K562 (cell line): ENCODE data around the gene RNPEP. TPM values are rescaled to one million over a fixed set of nuclear protein-coding genes. Genes with fewer than 3 reads are reported as not detected.
A peak's percentile ranks its signal among the peaks of the same experiment; 100 is the strongest.

Source experiments
- BMI1 ChIP-seq: fragments of 150-350 bp; IDR thresholded peaks from 2 replicates; pipeline ENCODE4 v1.6.1; 2014; ENCODE audit warnings: low read length
- HDGF ChIP-seq: fragments of 450-650 bp; IDR thresholded peaks from 2 replicates; pipeline ENCODE4 v1.6.1; 2016
- RUNX1 ChIP-seq: sonication (generic); IDR thresholded peaks from 2 replicates; pipeline ENCODE4 v1.6.1; 2016; ENCODE audit warnings: antibody characterized with exemption, low read depth
- THAP12 ChIP-seq: fragments of 250-450 bp; sonication (Bioruptor Pico); IDR thresholded peaks from 2 replicates; pipeline ENCODE4 v1.9.0; 2021; ENCODE audit warnings: mild to moderate bottlenecking, inconsistent platforms
- ZBTB33 ChIP-seq: sonication (generic); formaldehyde crosslinking; IDR thresholded peaks from 2 replicates; pipeline ENCODE4 v1.8.1; 2023; ENCODE audit warnings: mild to moderate bottlenecking, missing genetic modification reagents
- ZNF165 ChIP-seq: fragments of 250-450 bp; sonication (Bioruptor Pico); IDR thresholded peaks from 2 replicates; pipeline ENCODE4 v1.4.0; 2020; ENCODE audit warnings: borderline replicate concordance
- ZNF217 ChIP-seq: sonication (generic); formaldehyde crosslinking; IDR thresholded peaks from 2 replicates; pipeline ENCODE4 v1.8.0; 2022; ENCODE audit warnings: mild to moderate bottlenecking, missing genetic modification reagents
- ZNF274 ChIP-seq: IDR thresholded peaks from 2 replicates; pipeline ENCODE4 v1.6.1; 2011; ENCODE audit warnings: low read depth, mild to moderate bottlenecking, low read length, moderate library complexity, borderline replicate concordance
- polyA plus RNA-seq, 8 experiments: library from polyadenylated mRNA; depleted of rRNA in 4 of 8; stranded (reverse) in 5 of 8; unstranded in 3 of 8; fragments of >200 nt; fragmentation: Nextera tagmentation in 2 of 8; fragmentation: Illumina TruSeq in 1 of 8; extraction: Ambion mirVana in 2 of 8; extraction: Trizol in 1 of 8; gene quantifications; 2 replicates each; pipeline versions ENCODE4 v1.2.1 to v1.2.3, GENCODE V29; 2011 to 2014; ENCODE audit warnings: inconsistent platforms in 1 of 8, missing spikeins in 1 of 8
- total RNA-seq, 7 experiments: library from RNA; depleted of rRNA in 6 of 7; stranded (reverse); fragments of >200 nt in 6 of 7; fragmentation: Illumina TruSeq in 2 of 7; extraction: Trizol in 2 of 7; gene quantifications; 2 replicates each; pipeline versions ENCODE4 v1.2.1 to v1.2.3, GENCODE V29; 2011 to 2021; ENCODE audit warnings: low replicate concordance in 1 of 7
- TF ChIP-seq, protein P1 (sequence below), 2 experiments: fragments of 450-650 bp; formaldehyde crosslinking in 1 of 2; IDR thresholded peaks; 2 replicates each; pipeline versions ENCODE4 v1.4.0 to v1.6.1; 2014 to 2020; ENCODE audit warnings: mild to moderate bottlenecking in 2 of 2, borderline replicate concordance in 1 of 2, low read depth in 1 of 2
- TF ChIP-seq, protein P2 (sequence below): sonication (generic); formaldehyde crosslinking; IDR thresholded peaks from 2 replicates; pipeline ENCODE4 v1.8.0; 2023; ENCODE audit warnings: mild to moderate bottlenecking, missing genetic modification reagents
- TF ChIP-seq, protein P3 (sequence below): fragments of 450-650 bp; formaldehyde crosslinking; IDR thresholded peaks from 2 replicates; pipeline ENCODE4 v1.4.0; 2020; ENCODE audit warnings: mild to moderate bottlenecking, moderate library complexity

The RNPEP gene
- total and polyA plus RNA-seq, 9 of the 15 experiments (the other 6 are each of a cell fraction or from before 2014, with no cell fraction given): 27.5 to 131 (median 63.4) TPM

GRCh38 chr1:201941420-201942128 lies 40.9 kb upstream of the RNPEP start (continued):
- no peak for TF ChIP-seq THAP12 (CRISPR knock-in tag)
- no peak for TF ChIP-seq HDGF
- TF ChIP-seq, protein P1, sequence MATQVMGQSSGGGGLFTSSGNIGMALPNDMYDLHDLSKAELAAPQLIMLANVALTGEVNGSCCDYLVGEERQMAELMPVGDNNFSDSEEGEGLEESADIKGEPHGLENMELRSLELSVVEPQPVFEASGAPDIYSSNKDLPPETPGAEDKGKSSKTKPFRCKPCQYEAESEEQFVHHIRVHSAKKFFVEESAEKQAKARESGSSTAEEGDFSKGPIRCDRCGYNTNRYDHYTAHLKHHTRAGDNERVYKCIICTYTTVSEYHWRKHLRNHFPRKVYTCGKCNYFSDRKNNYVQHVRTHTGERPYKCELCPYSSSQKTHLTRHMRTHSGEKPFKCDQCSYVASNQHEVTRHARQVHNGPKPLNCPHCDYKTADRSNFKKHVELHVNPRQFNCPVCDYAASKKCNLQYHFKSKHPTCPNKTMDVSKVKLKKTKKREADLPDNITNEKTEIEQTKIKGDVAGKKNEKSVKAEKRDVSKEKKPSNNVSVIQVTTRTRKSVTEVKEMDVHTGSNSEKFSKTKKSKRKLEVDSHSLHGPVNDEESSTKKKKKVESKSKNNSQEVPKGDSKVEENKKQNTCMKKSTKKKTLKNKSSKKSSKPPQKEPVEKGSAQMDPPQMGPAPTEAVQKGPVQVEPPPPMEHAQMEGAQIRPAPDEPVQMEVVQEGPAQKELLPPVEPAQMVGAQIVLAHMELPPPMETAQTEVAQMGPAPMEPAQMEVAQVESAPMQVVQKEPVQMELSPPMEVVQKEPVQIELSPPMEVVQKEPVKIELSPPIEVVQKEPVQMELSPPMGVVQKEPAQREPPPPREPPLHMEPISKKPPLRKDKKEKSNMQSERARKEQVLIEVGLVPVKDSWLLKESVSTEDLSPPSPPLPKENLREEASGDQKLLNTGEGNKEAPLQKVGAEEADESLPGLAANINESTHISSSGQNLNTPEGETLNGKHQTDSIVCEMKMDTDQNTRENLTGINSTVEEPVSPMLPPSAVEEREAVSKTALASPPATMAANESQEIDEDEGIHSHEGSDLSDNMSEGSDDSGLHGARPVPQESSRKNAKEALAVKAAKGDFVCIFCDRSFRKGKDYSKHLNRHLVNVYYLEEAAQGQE (IDR thresholded peaks at IDR 0.05; ENCODE audit: borderline replicate concordance): peak; percentile 19; the same call in 1 of the 2 replicates
- TF ChIP-seq, protein P1 (CRISPR knock-in tag; IDR thresholded peaks at IDR 0.05; ENCODE audit: low read depth): no peak
- TF ChIP-seq, protein P2, sequence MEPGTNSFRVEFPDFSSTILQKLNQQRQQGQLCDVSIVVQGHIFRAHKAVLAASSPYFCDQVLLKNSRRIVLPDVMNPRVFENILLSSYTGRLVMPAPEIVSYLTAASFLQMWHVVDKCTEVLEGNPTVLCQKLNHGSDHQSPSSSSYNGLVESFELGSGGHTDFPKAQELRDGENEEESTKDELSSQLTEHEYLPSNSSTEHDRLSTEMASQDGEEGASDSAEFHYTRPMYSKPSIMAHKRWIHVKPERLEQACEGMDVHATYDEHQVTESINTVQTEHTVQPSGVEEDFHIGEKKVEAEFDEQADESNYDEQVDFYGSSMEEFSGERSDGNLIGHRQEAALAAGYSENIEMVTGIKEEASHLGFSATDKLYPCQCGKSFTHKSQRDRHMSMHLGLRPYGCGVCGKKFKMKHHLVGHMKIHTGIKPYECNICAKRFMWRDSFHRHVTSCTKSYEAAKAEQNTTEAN (CRISPR knock-in tag): no peak
- TF ChIP-seq, protein P3, sequence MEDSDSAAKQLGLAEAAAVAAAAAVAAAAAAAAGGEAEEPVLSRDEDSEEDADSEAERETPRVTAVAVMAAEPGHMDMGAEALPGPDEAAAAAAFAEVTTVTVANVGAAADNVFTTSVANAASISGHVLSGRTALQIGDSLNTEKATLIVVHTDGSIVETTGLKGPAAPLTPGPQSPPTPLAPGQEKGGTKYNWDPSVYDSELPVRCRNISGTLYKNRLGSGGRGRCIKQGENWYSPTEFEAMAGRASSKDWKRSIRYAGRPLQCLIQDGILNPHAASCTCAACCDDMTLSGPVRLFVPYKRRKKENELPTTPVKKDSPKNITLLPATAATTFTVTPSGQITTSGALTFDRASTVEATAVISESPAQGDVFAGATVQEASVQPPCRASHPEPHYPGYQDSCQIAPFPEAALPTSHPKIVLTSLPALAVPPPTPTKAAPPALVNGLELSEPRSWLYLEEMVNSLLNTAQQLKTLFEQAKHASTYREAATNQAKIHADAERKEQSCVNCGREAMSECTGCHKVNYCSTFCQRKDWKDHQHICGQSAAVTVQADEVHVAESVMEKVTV: no peak
- no peak for TF ChIP-seq ZNF217
- TF ChIP-seq BMI1: no peak
- TF ChIP-seq ZBTB33: no peak
- no peak for TF ChIP-seq ZNF274
- TF ChIP-seq ZNF165 (CRISPR knock-in tag): no peak
- TF ChIP-seq RUNX1: no peak
